Measurements from ENCODE around the gene RAB25.
"Not testable (repeated sequence)": the region's sequence is repeated elsewhere in the genome, so short reads cannot be mapped to it uniquely, and the experiment has no call there.

The RAB25 gene

GRCh38 chr1:156104065-156104810 is 43.3 kb downstream of the RAB25 start:
- no peak for DNase-seq

- DNase-seq, result no peak
Measured at GRCh38 chr1:156104861-156105832, 44.2 kb downstream of the RAB25 start.

GRCh38 chr1:156106624-156107488 is 45.9 kb downstream of the RAB25 start:
- DNase-seq, result no peak

GRCh38 chr1:156108057-156108456 is 47.1 kb downstream of the RAB25 start:
- DNase-seq, result no peak

- DNase-seq, result no peak
Measured at GRCh38 chr1:156108664-156109241, 47.8 kb downstream of the RAB25 start.

GRCh38 chr1:156110252-156110651 is 49.3 kb downstream of the RAB25 start:
- no peak for DNase-seq

- no peak for DNase-seq
Measured at GRCh38 chr1:156111355-156111962, 50.5 kb downstream of the RAB25 start.

- DNase-seq, result no peak
Measured at GRCh38 chr1:156112276-156113137, 51.5 kb downstream of the RAB25 start.

- no peak for DNase-seq
Measured at GRCh38 chr1:156113282-156113950, 52.5 kb downstream of the RAB25 start.

- peak; percentile 94 for DNase-seq
Measured at GRCh38 chr1:156114101-156114918, 53.4 kb downstream of the RAB25 start, which contains the start of gene LMNA. Gene LMNA (plus strand): TSS chr1:156114711. CDS start chr1:156114919, 208 bp downstream.

- DNase-seq, result peak; percentile 57
Measured at GRCh38 chr1:156114919-156115513, 54.1 kb downstream of the RAB25 start.

- DNase-seq, result peak; percentile 84
Measured at GRCh38 chr1:156115514-156116374, 54.8 kb downstream of the RAB25 start.

- DNase-seq, result not testable (repeated sequence)
Measured at GRCh38 chr1:156116731-156117130, 55.8 kb downstream of the RAB25 start.

GRCh38 chr1:156117414-156118176 is 56.6 kb downstream of the RAB25 start:
- DNase-seq, result no peak

GRCh38 chr1:156118177-156118868 is 57.4 kb downstream of the RAB25 start:
- DNase-seq, result no peak

GRCh38 chr1:156119503-156120209 is 58.7 kb downstream of the RAB25 start:
- DNase-seq, result no peak
